GM21786 (cell line): ENCODE results near the gene CCR3.
A peak's percentile ranks its signal among the peaks of the same experiment; 100 is the strongest.
"Not testable (repeated sequence)": the region's sequence is repeated elsewhere in the genome, so short reads cannot be mapped to it uniquely, and the experiment has no call there.

Experiments
- ATAC-seq: cut with Tn5 transposase; IDR thresholded peaks from one replicate; pipeline ENCODE4 v1.9.1; 2021; ENCODE audit not compliant: unreplicated experiment

CCR3 gene

DNA sequence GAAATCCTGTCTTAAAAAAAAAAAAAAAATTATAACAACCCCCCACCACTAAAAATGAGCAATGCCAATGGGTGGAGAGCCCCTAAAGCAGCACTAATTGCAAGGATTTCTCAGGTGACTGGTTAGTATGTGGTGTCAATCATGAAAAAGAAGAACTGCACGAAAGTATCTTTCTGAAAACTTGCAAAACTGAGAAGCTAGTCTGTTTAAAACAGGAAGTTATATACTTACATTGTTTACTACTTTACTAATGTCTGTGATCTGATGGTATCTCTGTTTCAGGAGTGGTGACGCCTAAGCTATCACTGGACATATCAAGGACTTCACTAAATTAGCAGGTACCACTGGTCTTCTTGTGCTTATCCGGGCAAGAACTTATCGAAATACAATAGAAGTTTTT is at the start of gene CCR3:
Gene CCR3 (plus strand): TSS at position 341 of the 400 bp plus-strand sequence. CDS start 22,699 bp downstream, outside the sequence.
- ATAC-seq, result peak; percentile 43

DNA sequence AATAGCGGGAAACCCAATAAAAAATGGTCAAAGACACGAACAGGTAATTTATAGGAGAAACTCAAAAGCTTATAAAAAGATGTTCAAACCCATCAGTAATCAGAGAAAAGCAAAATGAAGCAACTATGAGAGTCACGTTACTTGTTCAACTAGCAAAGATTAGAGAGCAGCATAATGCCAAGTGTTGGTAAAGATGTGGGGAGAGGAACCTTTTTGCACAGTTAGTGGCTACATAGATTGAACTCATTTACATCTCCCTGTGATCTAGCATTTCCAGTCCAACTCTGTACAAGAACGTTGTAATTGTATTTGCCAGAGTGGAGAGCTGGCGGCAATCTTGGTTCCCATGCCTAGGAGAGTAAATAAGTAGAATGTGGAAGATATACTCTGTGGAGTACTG is 49.3 kb upstream of the CCR3 start:
- ATAC-seq, result no peak

DNA sequence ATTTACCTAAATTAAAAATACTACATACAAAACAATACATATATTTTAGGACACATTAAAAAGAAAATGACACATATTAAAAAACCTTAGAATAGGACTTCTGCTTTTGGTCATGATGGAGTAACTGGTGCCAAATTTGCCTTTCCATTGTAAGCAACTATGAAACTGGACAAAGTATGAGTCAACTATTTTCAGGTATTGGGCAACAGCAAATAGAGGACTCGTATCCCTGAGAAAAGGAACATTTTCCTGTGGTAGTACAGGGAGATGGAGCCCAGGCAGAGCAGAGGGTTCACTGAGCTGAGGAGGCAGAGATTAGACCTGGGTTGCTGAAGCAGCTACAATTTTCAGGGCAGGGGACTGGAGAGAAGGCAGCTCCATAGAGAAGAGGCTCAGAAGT is 48.8 kb upstream of the CCR3 start:
- no peak for ATAC-seq

DNA sequence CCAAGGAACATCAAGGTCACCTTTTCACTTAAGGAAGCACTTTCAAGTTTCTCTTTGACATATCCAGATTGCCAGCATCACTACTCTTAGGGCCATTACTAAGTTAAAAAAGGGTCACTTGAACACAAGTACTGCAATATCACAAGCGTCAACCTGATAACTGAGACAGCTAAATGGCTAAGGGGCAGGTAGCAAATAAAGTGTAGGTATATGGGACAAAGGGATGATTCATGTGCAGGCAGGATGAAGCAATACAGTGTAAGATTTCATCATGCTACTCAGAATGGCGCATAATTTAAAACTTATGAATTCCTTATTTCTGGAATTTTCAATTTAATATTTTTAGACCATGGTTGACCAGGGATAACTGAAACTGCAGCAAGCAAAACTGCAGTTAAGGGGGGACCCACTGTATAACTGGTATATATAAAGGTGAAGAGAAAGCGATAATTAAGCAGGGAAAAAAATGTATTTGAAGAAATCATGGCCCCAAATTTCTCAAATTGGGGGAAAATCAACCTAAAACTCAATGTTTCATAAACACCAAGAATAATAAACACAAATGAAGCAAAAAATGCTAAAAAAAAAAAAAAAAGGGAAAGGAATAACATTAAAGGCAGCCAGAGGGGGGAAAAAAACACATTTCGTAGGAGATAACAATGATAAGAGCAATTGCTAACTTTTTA is 47.2 kb upstream of the CCR3 start:
- ATAC-seq, result no peak

DNA sequence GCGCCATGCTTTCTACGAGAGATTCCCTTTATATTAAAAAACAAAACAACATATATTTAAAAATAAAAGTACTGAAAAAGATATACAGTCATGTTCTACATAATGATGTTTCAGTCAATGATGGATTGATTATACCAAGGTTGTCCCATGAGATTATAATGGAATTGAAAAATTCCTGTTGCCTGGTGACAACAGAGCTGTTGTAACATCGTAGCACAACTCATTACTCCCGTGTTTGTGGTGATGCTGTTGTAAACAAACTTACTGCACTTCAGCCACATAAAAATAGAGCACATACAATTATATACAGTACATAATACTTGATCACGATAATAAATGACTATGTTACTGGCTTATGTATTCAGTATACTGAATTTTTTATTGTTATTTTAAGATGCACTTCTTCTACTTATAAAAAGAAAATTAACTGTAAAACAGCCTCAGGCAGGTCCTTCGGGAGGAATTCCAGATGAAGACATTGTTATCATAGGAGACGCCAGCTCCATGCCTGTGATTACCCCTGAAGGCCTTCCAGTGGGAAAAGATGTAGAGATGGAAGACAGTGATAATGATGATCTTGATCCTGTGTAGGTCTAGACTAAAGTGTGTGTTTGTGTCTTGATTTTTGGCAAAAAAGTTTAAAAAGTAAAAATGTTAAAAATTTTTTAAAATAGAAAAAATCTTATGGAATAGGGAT is 45.9 kb upstream of the CCR3 start:
- ATAC-seq, result no peak

DNA sequence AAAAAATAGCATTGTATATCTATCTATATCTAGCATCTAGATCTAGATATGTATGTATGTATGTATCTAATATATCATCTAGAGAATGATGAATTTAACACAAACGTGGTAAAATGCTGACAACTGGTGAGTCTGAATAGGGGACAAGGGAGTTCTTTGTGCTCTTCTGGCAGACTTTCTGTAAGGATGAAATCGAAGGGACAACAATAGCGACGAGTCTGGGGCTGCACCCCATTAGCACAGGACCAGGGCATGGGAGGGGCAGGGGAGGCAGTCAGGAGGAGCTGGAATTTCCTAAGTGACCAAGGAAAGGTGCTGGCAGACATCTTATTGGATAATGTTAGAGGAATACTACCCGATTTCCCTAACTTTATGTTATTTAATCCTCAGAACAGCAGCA is 42.0 kb upstream of the CCR3 start:
- ATAC-seq, result no peak

DNA sequence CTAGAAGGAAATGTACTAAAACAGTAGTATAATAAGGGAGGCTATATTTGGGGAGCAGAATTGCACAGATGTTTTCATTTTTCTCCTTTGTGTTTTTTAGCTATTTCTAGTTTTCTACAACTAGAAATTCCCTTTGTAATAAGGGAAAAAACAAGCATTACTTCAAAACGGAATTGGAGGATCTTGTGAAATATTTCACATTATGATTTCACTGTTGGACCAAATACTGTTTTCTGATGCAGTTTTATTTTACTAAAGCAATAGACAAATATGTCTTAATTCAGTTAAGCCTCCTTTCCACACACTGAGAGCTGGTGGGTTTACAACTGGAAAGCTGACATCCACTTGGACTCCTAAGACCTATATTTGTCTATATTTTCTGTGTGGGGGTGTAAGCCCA is 41.5 kb upstream of the CCR3 start:
- no peak for ATAC-seq

DNA sequence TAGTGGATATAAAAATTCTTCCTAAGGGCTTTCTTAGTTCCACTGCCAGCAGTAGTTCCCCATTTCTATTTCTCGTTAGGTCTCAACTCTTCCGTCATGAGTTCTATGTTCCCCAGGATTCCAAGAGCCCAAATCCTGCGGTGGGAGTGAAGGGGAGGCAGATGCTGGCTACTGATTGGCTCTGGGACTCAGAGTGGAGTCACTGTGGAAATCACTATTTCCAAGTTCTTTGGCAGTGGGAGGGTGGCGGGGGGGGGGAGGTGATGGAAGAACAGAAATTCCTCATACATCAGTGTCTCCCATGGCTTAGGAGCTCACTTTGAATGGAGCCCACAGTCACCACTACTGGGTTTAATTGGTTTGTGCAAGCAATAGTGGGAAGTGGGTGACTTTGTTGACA is 39.7 kb upstream of the CCR3 start:
- no peak for ATAC-seq

DNA sequence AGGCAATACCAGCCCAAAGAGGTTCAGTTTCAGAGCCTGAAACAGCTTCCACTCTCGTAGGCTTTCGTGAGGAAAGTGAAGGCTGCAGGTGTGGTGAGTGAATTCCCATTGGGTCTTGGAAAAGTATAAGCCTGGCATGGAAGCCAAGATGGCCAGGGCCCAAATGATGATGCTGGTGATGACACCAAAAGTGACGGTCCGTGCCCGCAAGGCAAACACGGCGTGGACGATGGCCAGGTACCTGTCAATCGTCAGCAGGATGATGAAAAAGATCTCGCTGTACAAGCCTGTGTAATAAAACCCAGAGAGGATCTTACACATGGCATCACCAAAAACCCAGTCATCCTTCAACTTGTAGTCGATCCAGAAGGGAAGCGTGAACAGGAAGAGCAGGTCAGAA is 38.6 kb upstream of the CCR3 start:
- no peak for ATAC-seq

DNA sequence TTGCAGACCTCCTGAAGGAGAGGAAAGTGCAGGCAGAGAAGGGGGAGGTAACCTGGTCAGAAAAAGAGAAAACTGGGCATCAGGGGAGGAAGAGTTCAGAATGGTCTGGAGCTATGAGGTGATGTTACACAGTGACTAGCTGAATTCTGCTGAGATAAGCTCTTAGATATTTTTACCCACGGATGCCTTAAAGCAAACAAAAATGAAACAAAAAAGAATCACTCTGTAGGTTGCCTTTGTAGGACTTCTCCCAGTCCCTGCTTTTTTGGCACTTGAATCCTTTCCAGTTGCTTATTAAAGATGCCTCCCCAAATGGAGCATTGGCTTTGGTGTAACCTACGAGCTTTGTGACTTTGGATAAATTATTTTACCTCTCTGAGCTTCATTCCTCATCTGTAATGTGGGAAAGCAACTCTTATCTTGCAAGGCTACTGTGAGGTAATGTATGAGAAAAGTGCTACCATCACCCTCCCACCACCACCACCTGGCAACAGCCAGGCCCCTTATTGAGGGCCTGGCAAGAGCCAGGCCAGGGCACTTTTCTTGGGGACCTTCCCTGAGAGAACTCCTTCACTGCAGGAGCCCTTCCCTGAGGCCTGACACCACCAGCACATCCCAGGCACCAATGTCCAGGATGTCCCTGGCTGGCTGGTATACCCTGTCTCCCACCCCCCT is 36.8 kb upstream of the CCR3 start:
- ATAC-seq, result no peak

DNA sequence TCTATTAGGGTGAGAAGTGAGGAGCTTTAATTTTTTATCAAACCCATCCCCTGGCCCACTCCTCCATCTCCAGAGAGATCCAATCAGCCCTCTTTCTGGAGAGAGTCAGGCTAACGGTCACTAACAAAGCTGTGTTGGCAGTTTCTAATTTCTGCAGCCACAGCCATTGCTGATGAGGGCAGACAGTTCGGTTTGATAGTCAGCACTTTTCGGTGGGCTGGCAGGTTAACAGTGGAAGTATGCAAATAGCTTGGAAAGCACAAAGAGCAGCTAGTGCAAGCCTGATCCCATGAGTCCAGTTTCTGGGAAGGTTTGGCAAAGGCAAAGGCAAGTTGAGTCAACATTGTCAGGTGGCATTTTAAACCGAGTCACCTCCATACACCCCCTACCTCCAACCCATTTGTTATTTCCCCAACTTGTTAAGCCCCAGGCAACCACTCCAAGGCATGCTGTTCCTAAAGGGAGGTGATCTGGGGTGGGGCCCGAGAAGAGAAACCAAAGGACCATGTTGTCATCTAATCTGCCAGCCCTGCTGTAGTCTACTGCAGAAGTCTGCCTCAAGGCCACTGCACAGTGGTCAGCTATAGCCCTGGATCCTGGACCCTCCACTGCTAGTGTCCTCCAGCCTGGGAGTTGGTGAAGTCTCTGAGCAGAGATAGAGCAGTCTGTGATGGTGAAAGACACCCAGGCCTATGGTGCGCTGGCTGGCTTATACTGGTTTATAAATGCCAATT is 35.8 kb upstream of the CCR3 start:
- no peak for ATAC-seq

DNA sequence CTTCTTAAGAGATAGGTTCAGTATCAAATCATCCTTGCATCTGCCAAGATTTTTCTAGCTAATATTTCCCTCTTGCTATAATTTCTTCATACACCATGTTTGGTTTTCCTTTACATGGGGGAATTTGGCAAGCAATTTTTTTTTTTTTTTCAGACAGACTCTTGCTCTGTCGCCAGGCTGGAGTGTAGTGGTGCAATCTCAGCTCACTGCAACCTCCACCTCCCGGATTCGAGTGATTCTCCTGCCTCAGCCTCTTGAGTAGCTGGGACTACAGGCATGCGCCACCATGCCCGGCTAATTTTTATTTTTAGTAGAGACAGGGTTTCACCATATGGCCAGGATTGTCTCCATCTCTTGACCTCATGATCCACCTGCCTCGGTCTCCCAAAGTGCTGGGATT is 34.7 kb upstream of the CCR3 start:
- not testable (repeated sequence) for ATAC-seq

DNA sequence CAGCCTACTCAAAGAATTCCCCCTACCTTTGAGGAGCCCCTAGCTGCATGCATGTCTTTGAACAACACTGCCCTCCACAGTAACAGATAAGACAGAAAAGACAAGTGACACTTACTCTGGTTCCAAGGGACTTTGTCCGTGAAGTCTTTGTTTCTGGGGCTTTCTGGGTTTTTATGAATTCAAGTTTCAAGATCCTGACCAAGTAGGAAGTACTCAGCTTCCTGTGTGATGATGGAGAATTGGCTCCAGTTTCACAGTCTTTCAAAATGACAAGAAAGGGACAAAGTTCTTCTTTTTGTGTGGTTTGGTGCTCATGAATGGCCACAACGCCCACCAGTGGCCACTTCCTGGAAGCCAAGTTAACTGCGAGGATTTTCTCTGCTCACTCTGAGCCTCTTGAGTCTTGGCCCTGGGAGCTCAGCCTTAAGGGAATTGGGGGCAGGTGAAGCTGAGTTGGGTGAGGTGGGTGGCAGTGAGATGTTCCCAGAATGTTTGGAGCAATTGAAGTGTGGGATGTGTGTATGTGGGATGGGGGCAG is 34.0 kb upstream of the CCR3 start, which contains the start of gene CCR1:
Gene CCR1 (minus strand): TSS at position 147 of the 538 bp plus-strand sequence. CDS start 4,000 bp downstream, outside the sequence.
- ATAC-seq, result no peak

DNA sequence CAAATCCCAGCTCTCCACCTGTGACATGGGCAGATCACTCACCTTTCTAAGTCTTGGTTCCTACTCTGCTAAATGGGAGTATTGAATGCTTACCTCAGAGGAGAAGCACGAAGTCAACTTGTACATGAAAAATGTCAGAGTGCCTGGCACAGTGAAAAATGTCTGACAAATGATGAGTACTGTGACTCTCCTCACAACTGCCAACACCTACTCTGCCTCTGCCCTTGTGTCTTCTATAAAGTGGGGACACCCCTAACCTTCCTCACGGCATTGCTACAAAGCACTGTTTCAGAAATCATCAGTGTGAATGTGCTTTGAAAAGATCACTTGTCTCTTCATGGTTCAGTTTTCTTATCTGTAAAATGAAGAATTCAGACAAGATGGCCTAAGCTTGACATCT is 33.2 kb upstream of the CCR3 start:
- ATAC-seq, result no peak

DNA sequence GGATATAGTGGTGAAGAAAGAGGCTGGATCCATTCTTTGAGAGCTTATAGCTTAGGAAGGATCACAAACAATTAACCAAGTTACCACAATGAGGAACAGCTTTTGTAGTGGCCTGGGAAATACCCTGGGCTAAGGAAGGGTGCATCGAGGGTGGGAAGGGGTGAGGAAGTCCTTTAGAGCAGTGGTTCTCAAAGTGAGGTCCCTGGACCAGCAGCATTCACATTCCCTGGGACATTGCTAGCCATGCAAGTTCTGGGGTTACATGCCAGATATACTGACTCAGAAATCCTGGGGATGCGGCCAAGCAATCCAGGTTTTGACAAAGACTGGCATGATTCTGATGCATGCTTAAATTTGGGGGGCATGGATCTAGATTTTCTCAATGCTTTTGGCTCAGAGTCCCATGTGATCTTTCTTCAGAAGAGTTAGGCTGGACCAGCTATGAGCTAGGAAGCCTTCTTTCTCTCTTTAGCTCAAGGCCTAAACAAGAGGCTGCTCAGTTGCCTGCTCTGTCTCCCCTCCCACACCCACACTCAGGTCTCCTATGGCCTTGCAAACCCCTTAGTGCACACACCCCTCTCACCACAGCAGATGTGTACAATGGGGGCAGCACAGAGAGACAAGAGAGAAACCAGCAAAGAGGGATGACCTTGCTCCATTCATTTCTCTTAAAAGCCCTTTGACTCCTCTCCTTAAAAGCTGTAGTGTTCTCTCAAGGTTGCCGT is 32.4 kb upstream of the CCR3 start:
- ATAC-seq, result no peak

DNA sequence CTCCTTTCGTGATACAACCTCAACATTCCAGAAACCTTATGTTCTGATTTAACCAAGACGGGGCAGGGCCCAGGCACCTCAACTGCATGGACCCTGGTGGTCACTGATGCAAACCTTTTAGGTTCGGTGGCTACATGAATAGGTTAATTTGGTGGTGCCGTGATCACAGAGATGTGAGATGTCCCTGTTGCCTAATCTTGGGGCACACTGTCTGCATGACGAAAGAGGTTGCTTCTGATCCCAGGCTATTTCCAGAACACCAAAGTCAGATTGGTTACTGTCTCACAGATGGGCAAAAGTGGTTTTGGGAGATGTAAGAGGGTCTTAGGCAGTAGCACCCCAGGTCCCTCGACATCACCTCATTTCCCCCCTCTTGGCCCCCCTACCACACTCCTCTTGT is 30.2 kb upstream of the CCR3 start:
- ATAC-seq, result no peak

DNA sequence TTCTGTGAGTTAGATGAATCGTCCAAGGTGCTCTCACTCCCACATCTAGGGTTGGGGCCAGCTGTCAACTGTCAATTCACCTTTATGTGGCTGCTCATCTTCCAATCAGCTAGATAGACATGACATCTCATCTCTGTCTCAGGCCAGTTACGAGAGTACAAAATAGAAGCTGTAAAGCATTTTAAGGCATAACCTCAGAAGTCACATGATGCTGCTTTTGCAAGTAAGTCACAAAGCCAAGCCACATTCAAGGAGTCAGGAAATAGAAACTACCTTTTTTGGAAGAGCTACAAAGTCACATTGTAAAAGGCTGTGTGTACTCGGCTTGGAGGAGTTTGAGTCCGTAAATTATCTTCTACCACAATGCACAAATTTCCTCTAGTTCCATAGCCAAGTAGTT is 29.1 kb upstream of the CCR3 start:
- ATAC-seq, result no peak

DNA sequence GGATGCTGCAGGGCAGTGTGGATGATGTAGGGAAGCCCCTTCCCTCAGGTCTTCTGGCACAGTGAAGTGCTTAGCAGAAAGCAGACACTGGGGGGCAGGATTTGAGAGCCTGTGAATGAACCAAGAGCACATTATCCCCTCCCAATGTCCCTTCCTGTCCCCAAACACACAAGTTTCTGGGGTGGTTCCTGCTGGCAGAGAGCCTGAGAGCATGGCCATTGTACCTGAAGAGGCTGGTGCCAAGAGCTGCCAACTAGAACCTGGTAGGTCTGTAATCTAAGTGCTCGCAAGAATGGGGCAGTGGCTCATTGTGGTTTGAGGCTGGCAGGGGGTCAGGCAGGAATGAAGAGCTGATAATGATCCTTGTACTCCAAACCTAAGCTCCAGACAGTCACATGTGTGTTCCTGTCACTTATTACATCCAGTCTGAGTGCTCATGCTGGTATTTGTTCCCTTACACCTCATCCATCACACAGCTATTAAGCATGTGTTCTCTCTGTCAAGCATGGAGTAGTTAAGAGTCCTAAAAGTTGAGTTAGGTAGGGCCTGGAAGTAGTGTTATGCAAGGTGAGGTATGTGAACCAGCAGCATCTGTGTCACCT is 27.4 kb upstream of the CCR3 start:
- ATAC-seq, result no peak

DNA sequence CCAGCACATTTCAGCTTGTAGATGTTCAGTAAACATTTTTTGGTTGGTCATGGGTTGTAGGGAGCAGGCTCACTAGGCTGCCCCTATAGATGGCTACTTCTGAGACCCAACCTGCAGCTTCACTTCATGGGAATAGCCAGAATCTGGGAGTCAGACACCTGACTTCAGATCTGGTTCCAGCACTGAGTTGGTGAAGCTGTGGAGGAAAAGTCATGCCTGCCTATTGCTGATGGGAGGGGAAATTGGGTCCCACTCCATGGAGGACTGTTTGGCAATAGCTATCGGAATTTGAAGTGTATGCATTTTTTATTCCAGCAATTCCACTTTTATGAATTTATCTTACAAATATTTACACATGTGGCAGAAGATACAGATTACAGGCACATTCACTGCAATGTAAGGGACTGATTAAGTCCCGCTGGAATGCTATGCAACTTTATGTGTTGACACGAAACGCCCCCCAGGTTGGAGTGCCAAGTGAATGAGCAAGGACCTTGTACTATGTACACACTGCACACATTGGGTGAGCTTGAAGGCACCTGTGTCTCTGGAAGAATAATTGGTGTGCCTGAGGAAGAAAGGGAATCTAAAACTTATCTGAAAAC is 26.3 kb upstream of the CCR3 start:
- ATAC-seq, result no peak
